H1 (cell line): ENCODE results near the gene H2BK1. TPM values are rescaled to one million over a fixed set of nuclear protein-coding genes. Genes with fewer than 3 reads are reported as not detected.

Source experiments
- CBX8 ChIP-seq: fragments of 300-800, 300-1000 bp; sonication (generic); IDR thresholded peaks from 2 replicates; pipeline ENCODE4 v1.7.1; 2016; ENCODE audit warnings: low read depth, low read length, borderline replicate concordance
- CEBPB ChIP-seq: IDR thresholded peaks from 2 replicates; pipeline ENCODE4 v1.6.1; 2012; ENCODE audit warnings: low read depth, low read length
- PHF8 ChIP-seq: fragments of 200-600 bp; sonication (generic); conservative IDR thresholded peaks from 2 replicates; pipeline ENCODE4 v1.7.1; 2012; ENCODE audit warnings: low read depth, mild to moderate bottlenecking, inconsistent platforms, low read length, moderate library complexity
- SP1 ChIP-seq: IDR thresholded peaks from 2 replicates; pipeline ENCODE4 v1.6.1; 2011; ENCODE audit warnings: low read depth, low read length
- SRF ChIP-seq: IDR thresholded peaks from 2 replicates; pipeline ENCODE4 v1.6.1; 2011; ENCODE audit warnings: mild to moderate bottlenecking, low read depth, low read length, moderate library complexity
- polyA plus RNA-seq, 7 experiments: library from polyadenylated mRNA; depleted of rRNA in 3 of 7; stranded (reverse) in 5 of 7; unstranded in 2 of 7; fragments of >200 nt in 5 of 7; fragments of 200-250 nt in 2 of 7; gene quantifications; 1 replicate in 5 of 7; 2 replicates in 1 of 7; 4 replicates in 1 of 7; pipeline versions ENCODE4 v1.2.1 to v1.2.3, GENCODE V29; 2011 to 2013; ENCODE audit warnings: missing spikeins in 2 of 7, mixed read lengths in 2 of 7
- total RNA-seq: library from RNA; stranded (reverse); fragmentation: NEBNext Ultra II Directional; extraction: Animal tissue kit (Norgen Biotek cat#: 25700); gene quantifications from 2 replicates; pipeline ENCODE4 v1.2.1, GENCODE V29; 2021
- TF ChIP-seq, protein P1 (sequence below): fragments of 300-600 bp; sonication (generic); IDR thresholded peaks from 2 replicates; pipeline ENCODE4 v1.7.1; 2012; ENCODE audit warnings: low read length, moderate library complexity, mild to moderate bottlenecking, inconsistent platforms; ENCODE audit not compliant: insufficient replicate concordance
- TF ChIP-seq, protein P2 (sequence below), 3 experiments: IDR thresholded peaks; 1 replicate in 2 of 3; 2 replicates in 1 of 3; pipeline versions ENCODE4 v1.5.1 to v1.6.1; 2011; ENCODE audit warnings: low read length in 3 of 3, mild to moderate bottlenecking in 3 of 3, inconsistent platforms in 2 of 3, low read depth in 1 of 3, moderate library complexity in 1 of 3; ENCODE audit not compliant: insufficient read depth in 1 of 3; ENCODE audit errors: control extremely low read depth in 1 of 3

The H2BK1 gene
- total and polyA plus RNA-seq, 2 of the 8 experiments (the other 6 are each of a cell fraction or from before 2014, with no cell fraction given), result not detected

DNA sequence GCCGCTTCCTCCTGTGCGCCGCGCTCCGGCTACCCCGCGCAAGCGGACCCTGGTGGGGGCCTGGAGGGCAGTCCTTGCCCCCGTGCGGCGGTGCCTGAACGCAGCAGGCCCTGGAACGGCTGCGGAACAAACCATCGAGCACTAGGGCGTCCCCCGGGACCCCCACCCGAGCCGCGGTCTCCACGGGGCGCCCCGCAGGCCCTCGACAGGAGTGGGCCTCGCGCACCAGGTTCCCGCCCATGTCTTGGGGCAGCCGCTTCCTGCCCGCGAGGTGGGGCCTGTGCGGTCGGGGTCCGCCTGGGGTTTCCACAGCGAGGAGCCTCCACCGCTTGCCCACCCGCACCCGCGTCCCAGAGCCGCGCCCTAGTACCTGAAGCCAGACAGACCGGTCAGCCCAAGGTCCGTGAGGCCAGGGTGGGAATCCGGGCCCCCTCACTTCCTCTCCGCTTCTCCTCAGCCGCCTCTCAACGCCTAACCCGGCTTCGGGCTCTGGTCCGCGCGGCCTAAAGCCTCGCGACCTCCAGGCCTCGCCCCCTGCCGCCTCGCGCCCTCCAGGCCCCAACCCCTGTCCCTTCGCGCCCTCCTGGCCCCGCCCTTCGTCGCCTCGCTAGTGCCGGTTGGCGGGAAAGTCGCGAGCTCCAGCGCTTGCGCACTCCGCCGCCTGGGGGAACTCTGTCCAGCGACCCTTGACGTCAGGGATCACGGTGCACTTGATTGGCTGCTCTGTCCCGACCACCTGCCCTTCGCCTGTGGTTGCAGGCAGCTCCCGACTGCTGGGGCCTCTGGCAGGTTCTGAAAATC is 35.8 kb downstream of the H2BK1 start (continued):
- TF ChIP-seq, protein P1, sequence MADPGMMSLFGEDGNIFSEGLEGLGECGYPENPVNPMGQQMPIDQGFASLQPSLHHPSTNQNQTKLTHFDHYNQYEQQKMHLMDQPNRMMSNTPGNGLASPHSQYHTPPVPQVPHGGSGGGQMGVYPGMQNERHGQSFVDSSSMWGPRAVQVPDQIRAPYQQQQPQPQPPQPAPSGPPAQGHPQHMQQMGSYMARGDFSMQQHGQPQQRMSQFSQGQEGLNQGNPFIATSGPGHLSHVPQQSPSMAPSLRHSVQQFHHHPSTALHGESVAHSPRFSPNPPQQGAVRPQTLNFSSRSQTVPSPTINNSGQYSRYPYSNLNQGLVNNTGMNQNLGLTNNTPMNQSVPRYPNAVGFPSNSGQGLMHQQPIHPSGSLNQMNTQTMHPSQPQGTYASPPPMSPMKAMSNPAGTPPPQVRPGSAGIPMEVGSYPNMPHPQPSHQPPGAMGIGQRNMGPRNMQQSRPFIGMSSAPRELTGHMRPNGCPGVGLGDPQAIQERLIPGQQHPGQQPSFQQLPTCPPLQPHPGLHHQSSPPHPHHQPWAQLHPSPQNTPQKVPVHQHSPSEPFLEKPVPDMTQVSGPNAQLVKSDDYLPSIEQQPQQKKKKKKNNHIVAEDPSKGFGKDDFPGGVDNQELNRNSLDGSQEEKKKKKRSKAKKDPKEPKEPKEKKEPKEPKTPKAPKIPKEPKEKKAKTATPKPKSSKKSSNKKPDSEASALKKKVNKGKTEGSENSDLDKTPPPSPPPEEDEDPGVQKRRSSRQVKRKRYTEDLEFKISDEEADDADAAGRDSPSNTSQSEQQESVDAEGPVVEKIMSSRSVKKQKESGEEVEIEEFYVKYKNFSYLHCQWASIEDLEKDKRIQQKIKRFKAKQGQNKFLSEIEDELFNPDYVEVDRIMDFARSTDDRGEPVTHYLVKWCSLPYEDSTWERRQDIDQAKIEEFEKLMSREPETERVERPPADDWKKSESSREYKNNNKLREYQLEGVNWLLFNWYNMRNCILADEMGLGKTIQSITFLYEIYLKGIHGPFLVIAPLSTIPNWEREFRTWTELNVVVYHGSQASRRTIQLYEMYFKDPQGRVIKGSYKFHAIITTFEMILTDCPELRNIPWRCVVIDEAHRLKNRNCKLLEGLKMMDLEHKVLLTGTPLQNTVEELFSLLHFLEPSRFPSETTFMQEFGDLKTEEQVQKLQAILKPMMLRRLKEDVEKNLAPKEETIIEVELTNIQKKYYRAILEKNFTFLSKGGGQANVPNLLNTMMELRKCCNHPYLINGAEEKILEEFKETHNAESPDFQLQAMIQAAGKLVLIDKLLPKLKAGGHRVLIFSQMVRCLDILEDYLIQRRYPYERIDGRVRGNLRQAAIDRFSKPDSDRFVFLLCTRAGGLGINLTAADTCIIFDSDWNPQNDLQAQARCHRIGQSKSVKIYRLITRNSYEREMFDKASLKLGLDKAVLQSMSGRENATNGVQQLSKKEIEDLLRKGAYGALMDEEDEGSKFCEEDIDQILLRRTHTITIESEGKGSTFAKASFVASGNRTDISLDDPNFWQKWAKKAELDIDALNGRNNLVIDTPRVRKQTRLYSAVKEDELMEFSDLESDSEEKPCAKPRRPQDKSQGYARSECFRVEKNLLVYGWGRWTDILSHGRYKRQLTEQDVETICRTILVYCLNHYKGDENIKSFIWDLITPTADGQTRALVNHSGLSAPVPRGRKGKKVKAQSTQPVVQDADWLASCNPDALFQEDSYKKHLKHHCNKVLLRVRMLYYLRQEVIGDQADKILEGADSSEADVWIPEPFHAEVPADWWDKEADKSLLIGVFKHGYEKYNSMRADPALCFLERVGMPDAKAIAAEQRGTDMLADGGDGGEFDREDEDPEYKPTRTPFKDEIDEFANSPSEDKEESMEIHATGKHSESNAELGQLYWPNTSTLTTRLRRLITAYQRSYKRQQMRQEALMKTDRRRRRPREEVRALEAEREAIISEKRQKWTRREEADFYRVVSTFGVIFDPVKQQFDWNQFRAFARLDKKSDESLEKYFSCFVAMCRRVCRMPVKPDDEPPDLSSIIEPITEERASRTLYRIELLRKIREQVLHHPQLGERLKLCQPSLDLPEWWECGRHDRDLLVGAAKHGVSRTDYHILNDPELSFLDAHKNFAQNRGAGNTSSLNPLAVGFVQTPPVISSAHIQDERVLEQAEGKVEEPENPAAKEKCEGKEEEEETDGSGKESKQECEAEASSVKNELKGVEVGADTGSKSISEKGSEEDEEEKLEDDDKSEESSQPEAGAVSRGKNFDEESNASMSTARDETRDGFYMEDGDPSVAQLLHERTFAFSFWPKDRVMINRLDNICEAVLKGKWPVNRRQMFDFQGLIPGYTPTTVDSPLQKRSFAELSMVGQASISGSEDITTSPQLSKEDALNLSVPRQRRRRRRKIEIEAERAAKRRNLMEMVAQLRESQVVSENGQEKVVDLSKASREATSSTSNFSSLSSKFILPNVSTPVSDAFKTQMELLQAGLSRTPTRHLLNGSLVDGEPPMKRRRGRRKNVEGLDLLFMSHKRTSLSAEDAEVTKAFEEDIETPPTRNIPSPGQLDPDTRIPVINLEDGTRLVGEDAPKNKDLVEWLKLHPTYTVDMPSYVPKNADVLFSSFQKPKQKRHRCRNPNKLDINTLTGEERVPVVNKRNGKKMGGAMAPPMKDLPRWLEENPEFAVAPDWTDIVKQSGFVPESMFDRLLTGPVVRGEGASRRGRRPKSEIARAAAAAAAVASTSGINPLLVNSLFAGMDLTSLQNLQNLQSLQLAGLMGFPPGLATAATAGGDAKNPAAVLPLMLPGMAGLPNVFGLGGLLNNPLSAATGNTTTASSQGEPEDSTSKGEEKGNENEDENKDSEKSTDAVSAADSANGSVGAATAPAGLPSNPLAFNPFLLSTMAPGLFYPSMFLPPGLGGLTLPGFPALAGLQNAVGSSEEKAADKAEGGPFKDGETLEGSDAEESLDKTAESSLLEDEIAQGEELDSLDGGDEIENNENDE, result no peak
- TF ChIP-seq PHF8 (no peak), CEBPB (no peak), SRF (no peak), CBX8 (no peak), SP1 (no peak)
- TF ChIP-seq, protein P2, sequence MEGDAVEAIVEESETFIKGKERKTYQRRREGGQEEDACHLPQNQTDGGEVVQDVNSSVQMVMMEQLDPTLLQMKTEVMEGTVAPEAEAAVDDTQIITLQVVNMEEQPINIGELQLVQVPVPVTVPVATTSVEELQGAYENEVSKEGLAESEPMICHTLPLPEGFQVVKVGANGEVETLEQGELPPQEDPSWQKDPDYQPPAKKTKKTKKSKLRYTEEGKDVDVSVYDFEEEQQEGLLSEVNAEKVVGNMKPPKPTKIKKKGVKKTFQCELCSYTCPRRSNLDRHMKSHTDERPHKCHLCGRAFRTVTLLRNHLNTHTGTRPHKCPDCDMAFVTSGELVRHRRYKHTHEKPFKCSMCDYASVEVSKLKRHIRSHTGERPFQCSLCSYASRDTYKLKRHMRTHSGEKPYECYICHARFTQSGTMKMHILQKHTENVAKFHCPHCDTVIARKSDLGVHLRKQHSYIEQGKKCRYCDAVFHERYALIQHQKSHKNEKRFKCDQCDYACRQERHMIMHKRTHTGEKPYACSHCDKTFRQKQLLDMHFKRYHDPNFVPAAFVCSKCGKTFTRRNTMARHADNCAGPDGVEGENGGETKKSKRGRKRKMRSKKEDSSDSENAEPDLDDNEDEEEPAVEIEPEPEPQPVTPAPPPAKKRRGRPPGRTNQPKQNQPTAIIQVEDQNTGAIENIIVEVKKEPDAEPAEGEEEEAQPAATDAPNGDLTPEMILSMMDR (IDR thresholded peaks at IDR 0.05; ENCODE audit: control extremely low read depth in 1 of 3, insufficient read depth in 1 of 3, low read depth in 1 of 3, low read length in 3 of 3), result no peak
